Hindlimb muscle (tissue), 1 donor: ENCODE data around the gene HNF1B. TPM values are rescaled to one million over a fixed set of nuclear protein-coding genes. Genes with fewer than 3 reads are reported as not detected.

Source experiments
- DNase-seq: peaks from one replicate; pipeline ENCODE4 v3.0.0-alpha.2; 2013
- polyA plus RNA-seq: library from polyadenylated mRNA; unstranded; fragments of 120-200 nt; gene quantifications from one replicate; pipeline ENCODE4 v1.2.1, GENCODE V29; 2013; ENCODE audit not compliant: insufficient read length

Gene HNF1B
- polyA plus RNA-seq, 1 donor = not detected

DNA sequence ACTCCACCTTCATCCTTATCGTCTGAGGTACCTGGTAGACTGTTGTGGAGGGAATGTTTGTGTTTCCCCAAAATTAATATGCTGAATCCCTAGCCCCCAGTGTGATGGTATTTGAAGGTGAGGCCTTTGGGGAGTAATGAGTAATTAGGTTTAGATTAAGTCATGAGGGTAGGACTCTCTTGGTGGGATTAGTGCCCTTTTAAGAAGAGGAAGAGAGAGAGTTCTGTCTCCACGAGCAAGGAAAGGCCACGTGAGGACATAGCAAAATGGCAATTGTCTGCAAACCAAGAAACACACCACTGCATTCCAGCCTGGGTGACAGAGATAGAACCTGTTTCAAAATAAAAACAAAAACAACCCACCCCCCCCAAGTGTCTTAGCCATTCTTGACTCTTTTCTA, 80.6 kb downstream of the HNF1B start:
- no peak for DNase-seq

DNA sequence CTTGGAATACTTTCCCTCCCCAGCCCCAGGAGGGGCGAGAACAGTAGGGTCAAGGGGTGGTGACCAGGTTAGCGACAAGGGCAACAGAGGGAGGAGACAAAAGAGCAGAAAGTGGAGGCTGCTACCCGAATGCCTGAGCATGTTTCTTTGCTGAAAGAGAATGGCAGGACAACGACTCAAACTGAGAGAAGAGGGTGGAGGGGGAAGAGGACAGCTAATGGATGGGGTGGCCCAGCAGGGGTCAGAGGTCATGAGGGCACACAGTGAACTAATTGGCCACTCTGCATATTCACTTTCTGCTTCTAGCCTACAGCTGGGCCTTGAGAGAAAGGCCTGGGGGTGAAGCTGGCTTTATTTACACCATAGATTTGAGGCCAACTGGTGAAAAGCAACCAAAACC, 82.5 kb downstream of the HNF1B start:
- DNase-seq = no peak

DNA sequence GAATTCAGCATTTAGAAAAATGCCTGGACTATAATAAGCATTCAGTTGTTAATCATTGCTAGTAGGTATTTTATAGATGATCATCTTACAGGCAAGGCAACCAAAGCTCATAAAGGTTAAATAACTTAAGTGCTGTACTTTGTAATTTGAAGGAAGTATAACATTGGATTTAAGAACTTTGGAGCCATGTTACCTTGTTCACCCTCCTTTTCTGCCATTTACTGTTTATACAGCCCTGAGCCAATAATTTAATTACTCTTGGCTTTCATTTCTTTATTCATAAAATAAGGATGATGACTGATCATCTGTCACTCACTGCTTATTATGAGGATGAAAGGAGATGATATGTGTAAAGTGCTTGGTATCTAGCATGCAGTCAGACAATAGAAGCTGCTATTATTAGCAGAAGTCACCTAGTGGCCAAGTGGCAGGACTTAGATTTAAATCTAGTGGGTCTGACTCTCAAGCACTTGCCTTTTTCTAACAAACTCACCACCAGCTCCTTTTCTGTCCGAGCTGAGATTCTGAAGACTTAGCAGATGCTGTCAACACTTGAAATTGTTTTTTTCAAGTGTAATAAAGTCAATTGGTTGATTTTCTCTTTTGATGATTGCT, 83.4 kb downstream of the HNF1B start:
- no peak for DNase-seq

DNA sequence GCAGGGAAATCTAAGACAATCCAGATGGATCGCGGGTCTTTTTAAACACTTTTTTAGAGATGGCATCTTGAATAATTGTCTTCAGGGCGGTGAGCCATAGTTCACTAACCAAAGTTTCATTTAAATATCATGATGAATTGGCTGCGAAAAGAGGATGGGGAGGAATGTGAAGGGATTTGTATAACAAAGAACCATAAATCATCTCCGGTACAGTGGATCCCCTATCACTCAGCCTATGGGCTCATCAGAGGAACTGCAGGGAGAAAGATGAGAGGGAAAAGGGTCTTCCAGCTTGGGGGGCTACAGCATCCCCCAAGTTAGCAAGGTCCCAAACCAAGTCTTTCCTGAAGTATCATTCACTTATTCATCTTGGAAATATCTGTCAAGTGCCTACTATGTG, 84.9 kb downstream of the HNF1B start:
- DNase-seq = no peak

DNA sequence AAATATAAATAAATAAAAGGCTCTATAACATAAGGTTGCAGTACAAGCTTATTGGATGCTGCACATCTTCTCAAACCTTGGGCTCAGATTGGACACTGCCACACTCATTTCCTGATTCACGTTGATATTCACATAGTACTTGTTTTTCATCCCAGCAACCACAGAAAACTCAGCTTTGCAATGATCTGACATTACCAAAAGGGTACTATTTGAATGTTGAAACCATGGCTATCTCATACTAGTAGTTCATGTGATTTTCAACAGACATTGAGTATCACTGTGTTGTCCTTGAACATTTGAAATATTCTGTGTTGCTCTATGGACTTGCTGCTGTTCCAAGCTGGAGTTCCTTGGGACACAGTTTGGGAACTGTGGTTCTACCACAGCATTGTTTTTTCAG, 87.7 kb downstream of the HNF1B start:
- no peak for DNase-seq

DNA sequence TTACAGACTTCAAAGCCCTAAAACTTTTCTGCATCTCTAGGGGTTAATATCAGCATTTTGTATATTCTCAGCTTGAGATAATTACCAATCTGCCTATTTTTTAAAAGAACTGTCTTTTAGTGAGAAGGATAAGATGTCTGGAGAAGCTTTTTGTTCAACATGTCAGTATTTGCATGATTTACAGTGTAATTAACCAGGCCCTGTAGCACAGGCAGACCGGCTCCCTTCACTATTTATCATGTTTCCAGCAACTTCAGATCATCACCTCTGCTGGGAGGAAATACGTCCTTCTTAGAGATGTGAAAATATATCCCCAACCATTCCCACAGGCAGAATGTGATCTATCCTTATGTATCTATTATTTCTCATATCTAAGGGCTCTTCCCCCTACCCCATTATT, 93.0 kb downstream of the HNF1B start:
- DNase-seq = no peak

DNA sequence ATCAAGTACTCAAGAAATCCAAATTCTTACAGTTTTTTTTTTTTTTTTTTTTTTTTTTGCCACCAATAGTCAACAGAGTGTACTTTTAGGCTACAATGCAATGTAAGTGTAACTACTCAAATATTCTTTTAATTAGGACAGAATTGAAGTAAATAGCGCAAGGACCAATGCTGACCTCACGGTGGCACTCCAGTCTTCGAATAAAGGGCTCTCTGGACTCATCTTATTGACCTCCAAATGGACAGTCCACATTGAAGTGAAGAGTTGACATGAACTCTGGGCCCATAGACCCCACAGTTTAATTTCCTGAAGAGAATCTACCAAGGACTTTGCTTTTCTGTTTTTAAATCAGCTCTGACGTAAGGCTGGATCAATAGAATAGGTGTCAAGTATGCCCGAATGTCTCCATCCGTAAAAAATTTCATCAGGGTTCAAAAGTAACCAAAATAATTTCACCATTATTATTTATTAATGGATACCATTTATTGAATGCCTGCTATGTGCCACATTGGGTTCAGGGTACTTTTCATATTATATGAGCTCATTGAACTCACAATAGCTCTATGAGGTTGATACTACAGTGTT, 94.3 kb downstream of the HNF1B start:
- DNase-seq = no peak

DNA sequence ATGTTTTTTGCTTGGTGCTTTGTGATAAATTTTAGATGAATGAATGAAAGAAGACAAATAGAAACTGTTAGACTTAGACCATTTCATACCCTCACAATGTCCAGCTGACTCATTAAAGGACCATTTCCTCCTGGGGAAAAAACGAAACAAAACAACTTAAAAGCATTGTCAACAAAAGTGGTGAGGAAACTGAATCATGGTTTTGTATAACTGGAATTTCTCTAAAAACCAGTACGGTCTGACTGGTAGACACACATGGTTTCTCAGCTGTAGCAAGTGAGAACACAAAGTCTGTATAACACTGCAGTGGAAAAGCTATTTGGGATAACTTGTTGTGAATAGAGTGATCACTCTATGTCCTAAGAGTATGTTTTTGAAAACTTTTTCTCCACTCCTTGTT, 96.3 kb downstream of the HNF1B start:
- DNase-seq = no peak

DNA sequence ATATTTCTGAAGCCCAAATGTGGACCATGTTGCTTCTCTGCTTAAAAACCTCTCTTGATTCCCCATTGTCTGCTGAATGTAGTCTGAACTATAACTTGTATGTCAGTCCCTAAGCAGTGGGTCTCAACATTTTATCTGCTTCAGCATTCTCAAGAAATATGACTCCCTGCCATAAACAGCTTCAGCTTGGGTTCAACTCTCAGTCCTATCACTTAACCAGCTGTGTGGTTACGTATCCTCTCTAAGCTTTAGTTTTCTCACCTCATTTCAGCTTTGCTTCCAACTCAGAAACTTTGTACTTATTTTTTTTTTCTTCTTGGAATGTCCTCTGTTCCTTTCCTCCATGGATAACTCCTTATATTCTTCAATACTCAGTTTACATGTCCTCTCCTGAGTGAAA, 97.0 kb downstream of the HNF1B start:
- no peak for DNase-seq

DNA sequence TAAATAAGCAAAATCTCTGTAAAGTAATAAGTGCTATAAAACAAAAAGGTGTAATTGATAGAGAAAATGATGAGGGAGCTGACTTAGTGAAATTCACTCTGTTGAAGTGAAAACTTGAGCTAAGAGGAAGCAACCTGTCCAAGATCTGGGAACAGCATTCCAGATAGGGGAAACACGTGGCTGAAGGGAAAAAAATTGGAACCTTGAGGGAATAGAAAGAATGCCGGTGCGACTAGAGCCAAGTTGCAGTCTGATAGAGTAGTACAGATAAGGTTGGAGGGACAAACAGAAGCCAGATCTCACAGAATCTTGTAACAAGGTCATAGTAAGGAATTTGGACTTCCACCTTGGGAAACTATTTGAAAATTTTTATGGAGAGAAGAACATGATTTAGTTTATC, 101.0 kb downstream of the HNF1B start:
- DNase-seq = no peak

DNA sequence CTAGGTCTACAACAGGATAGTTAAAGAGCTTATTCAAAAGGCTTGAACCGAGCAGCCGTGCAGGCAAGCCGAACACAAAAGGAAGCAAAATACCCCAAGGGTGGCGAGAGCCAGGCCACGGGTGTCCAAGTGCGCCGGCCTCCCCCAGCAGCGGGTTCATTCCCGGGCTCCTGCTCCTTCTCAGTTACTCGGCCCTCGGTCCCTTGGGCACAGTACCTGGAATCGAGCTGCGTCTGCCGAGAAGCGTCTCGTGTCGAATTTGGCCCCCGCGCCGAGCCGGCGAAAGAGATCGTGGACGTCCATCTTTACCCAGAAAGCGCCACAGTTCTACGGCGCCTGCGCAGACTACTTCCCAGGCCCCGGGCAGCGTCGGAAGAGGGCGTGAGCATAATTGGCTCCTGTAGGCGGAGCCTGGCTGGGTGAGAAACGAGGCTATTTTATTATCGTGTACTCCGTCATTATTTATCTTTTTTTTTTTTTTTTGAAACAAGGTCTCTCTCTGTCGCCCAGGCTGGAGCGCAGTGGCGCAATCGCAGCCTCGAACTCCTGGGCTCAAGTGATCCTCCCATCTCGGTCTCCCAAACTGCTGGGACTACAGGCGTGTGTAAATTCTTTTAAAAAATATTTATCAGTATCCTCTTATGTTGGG, 101.6 kb downstream of the HNF1B start, which contains the start of gene DDX52:
Gene DDX52, minus strand, starts transcription at position 329 of the 649 bp plus-strand sequence. Its CDS starts 26 bp downstream, at position 303.
- peak; percentile 91 for DNase-seq

DNA sequence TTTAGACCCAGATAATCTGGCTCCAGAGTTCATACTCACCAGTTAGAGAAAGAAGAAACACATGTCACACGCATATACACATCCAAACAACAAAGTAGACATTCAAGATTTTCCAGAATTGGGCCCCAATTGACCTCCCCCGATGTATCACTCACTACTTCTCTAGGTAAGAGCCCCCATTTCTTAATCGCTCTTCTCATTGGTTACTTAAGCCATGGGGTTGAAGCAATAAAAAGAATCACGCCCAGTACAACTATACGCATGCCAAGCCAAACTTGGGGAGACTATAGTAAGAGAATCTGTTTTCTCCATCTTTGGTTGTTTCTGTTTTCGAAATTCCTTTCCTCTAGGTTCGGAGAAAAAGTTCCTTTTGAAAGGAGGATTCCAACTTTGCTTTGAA, 102.2 kb downstream of the HNF1B start:
- DNase-seq = peak; percentile 7

DNA sequence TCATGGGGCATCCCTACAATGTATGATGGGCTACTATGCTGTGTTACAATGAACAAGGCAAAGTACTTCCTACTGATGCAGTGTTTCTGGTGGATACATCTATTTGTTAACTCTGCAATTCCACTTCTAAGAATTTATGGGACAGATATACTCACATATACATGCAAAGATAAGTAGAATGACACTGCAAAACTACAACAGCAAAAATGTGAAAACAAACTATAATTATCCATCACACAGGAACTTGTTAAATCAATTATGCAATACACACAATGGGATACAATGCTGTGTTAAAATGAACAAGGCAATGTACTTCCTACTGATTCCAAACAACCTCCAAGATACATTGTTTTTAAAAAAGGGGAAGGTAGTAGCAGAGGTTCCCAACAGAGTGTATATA, 104.8 kb downstream of the HNF1B start:
- DNase-seq = no peak

DNA sequence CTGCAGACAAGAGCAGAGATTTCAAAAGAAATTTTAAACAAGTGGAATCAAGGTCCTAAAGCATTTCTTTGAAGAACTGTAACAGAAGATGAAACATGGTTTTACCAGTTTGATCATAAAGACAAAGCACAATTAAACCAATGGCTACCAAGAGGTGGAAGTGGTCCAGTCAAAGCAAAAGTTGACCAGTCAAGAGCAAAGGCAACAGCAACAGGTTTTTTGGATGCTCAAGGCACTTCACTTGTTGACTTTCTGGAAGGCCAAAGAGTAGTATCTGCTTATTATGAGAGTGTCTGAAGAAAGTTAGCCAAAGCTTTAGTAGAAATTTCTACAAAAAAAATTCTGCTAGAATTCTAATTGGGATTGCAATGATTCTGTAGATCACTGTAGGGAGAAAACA, 106.9 kb downstream of the HNF1B start:
- no peak for DNase-seq

Other genes starting within 250 kb of the HNF1B start
- 30.0 TPM for gene SYNRG, start 135.6 kb downstream of the HNF1B start, polyA plus RNA-seq
- 17.0 TPM for gene DDX52, start 101.6 kb downstream of the HNF1B start, polyA plus RNA-seq
- gene TBC1D3K, start 179.4 kb upstream of the HNF1B start, polyA plus RNA-seq = not detected
- gene TBC1D3L, start 244.0 kb upstream of the HNF1B start, polyA plus RNA-seq = 28.1 TPM